DMS53 (cell line): Measurements from ENCODE around the gene TRPM1.
A peak's percentile ranks its signal among the peaks of the same experiment; 100 is the strongest.

Experiments used
- DNase-seq: peaks from one replicate; lab custom pipeline; 2025; lab: John Stamatoyannopoulos, UW

The TRPM1 gene

GRCh38 chr15:31049682-31050615, 51.6 kb downstream of the TRPM1 start:
- DNase-seq: no peak

- DNase-seq: no peak
Observed at GRCh38 chr15:31049111-31049510, 52.4 kb downstream of the TRPM1 start.

- no peak for DNase-seq
Observed at GRCh38 chr15:31047437-31047836, 54.1 kb downstream of the TRPM1 start.

- DNase-seq: no peak
Observed at GRCh38 chr15:31046759-31047359, 54.7 kb downstream of the TRPM1 start.

GRCh38 chr15:31045606-31046005, 55.9 kb downstream of the TRPM1 start:
- no peak for DNase-seq

- DNase-seq: no peak
Observed at GRCh38 chr15:31042751-31043150, 58.8 kb downstream of the TRPM1 start.

GRCh38 chr15:31041610-31042009, 59.9 kb downstream of the TRPM1 start:
- no peak for DNase-seq

GRCh38 chr15:31040611-31041010, 60.9 kb downstream of the TRPM1 start:
- DNase-seq: no peak

GRCh38 chr15:31039961-31040360, 61.6 kb downstream of the TRPM1 start:
- no peak for DNase-seq

- no peak for DNase-seq
Observed at GRCh38 chr15:31037731-31038477, 63.6 kb downstream of the TRPM1 start.

GRCh38 chr15:31036783-31037182, 64.7 kb downstream of the TRPM1 start:
- DNase-seq: no peak

GRCh38 chr15:31035610-31036009, 65.9 kb downstream of the TRPM1 start:
- no peak for DNase-seq

- DNase-seq: no peak
Observed at GRCh38 chr15:31034152-31034551, 67.4 kb downstream of the TRPM1 start.

- no peak for DNase-seq
Observed at GRCh38 chr15:31032961-31033371, 68.6 kb downstream of the TRPM1 start.

GRCh38 chr15:31031471-31032067, 70.0 kb downstream of the TRPM1 start:
- DNase-seq: peak; percentile 4

GRCh38 chr15:31027910-31028578, 73.5 kb downstream of the TRPM1 start:
- no peak for DNase-seq

- no peak for DNase-seq
Observed at GRCh38 chr15:31025996-31026395, 75.5 kb downstream of the TRPM1 start.

GRCh38 chr15:31024979-31025378, 76.5 kb downstream of the TRPM1 start:
- DNase-seq: no peak

GRCh38 chr15:31024330-31024729, 77.2 kb downstream of the TRPM1 start:
- no peak for DNase-seq

- no peak for DNase-seq
Observed at GRCh38 chr15:31023841-31024240, 77.7 kb downstream of the TRPM1 start.

GRCh38 chr15:31021067-31021665, 80.4 kb downstream of the TRPM1 start:
- no peak for DNase-seq
